Chondrocyte (in vitro differentiated cells): ENCODE measurements around the gene COMMD4. TPM values are rescaled to one million over a fixed set of nuclear protein-coding genes. Genes with fewer than 3 reads are reported as not detected.
"Not testable (repeated sequence)": the region's sequence is repeated elsewhere in the genome, so short reads cannot be mapped to it uniquely, and the experiment has no call there.

Experiments
- DNase-seq: peaks from one replicate; pipeline ENCODE4 v3.0.0; 2021; ENCODE audit warnings: mixed read lengths, low spot score
- H3K27ac Mint-ChIP-seq: one replicate; pipeline ENCODE4 v1.8.0; 2021; ENCODE audit warnings: mild to moderate bottlenecking, moderate library complexity, mixed read lengths; ENCODE audit not compliant: unreplicated experiment
- H3K27me3 Mint-ChIP-seq: 2 replicates; pipeline ENCODE4 v1.8.0; 2021; ENCODE audit warnings: low read depth, mixed read lengths
- H3K36me3 Mint-ChIP-seq: 2 replicates; pipeline ENCODE4 v1.8.0; 2021; ENCODE audit warnings: low read depth, mixed read lengths
- H3K4me1 Mint-ChIP-seq: 2 replicates; pipeline ENCODE4 v1.8.0; 2021; ENCODE audit warnings: low read depth, mild to moderate bottlenecking, mixed read lengths
- H3K4me3 Mint-ChIP-seq: one replicate; pipeline ENCODE4 v1.8.0; 2021; ENCODE audit warnings: mild to moderate bottlenecking, moderate library complexity, mixed read lengths; ENCODE audit not compliant: unreplicated experiment
- H3K9me3 Mint-ChIP-seq: 2 replicates; pipeline ENCODE4 v1.8.0; 2021; ENCODE audit warnings: low read depth, mixed read lengths
- CTCF ChIP-seq: fragments of 200-600 bp; sonication (generic); IDR thresholded peaks from 2 replicates; pipeline ENCODE4 v1.5.0; 2021; ENCODE audit warnings: antibody characterized with exemption, mild to moderate bottlenecking, moderate library complexity
- total RNA-seq: library from RNA; stranded (reverse); gene quantifications from 3 replicates; pipeline ENCODE4 v1.2.1, GENCODE V29; 2021

Gene COMMD4
- total RNA-seq, 1 donor from 2014 or later = 69.8 TPM

- no peak for TF ChIP-seq CTCF
- no peak overlapping the region for H3K27ac Mint-ChIP-seq
- H3K36me3 Mint-ChIP-seq = no peaks in the 10 kb centered on the region
- H3K4me1 Mint-ChIP-seq = no peaks in the 10 kb centered on the region
- peaks cover 8% of the 10 kb centered on the region for H3K27me3 Mint-ChIP-seq
- H3K9me3 Mint-ChIP-seq = no peaks in the 10 kb centered on the region
- no peak overlapping the region for H3K4me3 Mint-ChIP-seq
- DNase-seq = no peak
Observed at GRCh38 chr15:75327491-75327890, 8.4 kb upstream of the COMMD4 start.

GRCh38 chr15:75328493-75329314, 7.2 kb upstream of the COMMD4 start:
- Mint-ChIP-seq H3K27me3 (peaks cover 3% of the 10 kb centered on the region), H3K36me3 (no peaks in the 10 kb centered on the region), H3K9me3 (no peaks in the 10 kb centered on the region)

GRCh38 chr15:75329571-75329970, 6.3 kb upstream of the COMMD4 start:
- no peaks in the 10 kb centered on the region for H3K4me1 Mint-ChIP-seq
- H3K27me3 Mint-ChIP-seq = peaks cover 3% of the 10 kb centered on the region
- H3K27ac Mint-ChIP-seq = no peak overlapping the region
- DNase-seq = no peak
- no peaks in the 10 kb centered on the region for H3K9me3 Mint-ChIP-seq
- no peak for TF ChIP-seq CTCF
- H3K36me3 Mint-ChIP-seq = no peaks in the 10 kb centered on the region
- H3K4me3 Mint-ChIP-seq = no peak overlapping the region

More at GRCh38 chr15:75328493-75329314, 7.2 kb upstream of the COMMD4 start:
- H3K4me3 Mint-ChIP-seq = no peak overlapping the region
- TF ChIP-seq CTCF = no peak
- no peak for DNase-seq
- no peak overlapping the region for H3K27ac Mint-ChIP-seq
- H3K4me1 Mint-ChIP-seq = no peaks in the 10 kb centered on the region

- not testable (repeated sequence) for H3K27me3 Mint-ChIP-seq, H3K27ac Mint-ChIP-seq, H3K4me3 Mint-ChIP-seq, DNase-seq, H3K36me3 Mint-ChIP-seq, H3K9me3 Mint-ChIP-seq
- peaks cover 19% of the 10 kb centered on the region for H3K4me1 Mint-ChIP-seq
Observed at GRCh38 chr15:75332093-75332492, 3.8 kb upstream of the COMMD4 start.

- H3K36me3 Mint-ChIP-seq, H3K4me3 Mint-ChIP-seq, H3K27ac Mint-ChIP-seq, H3K27me3 Mint-ChIP-seq, H3K9me3 Mint-ChIP-seq: not testable (repeated sequence)
- H3K4me1 Mint-ChIP-seq = peaks cover 24% of the 10 kb centered on the region
- DNase-seq = peak; percentile 2
Observed at GRCh38 chr15:75333654-75334419, 2.0 kb upstream of the COMMD4 start.

GRCh38 chr15:75335313-75335704, 554 bp upstream of the COMMD4 start:
- Mint-ChIP-seq H3K36me3 (peaks cover 4% of the 10 kb centered on the region), H3K9me3 (no peaks in the 10 kb centered on the region), H3K4me1 (peaks cover 24% of the 10 kb centered on the region), H3K27me3 (no peaks in the 10 kb centered on the region), H3K4me3 (peak overlapping the region; percentile 99), H3K27ac (peak overlapping the region; percentile 97)
- no peak for DNase-seq
- no peak for TF ChIP-seq CTCF
